ENCODE measurements around the gene RBFOX2.

The RBFOX2 gene

DNA sequence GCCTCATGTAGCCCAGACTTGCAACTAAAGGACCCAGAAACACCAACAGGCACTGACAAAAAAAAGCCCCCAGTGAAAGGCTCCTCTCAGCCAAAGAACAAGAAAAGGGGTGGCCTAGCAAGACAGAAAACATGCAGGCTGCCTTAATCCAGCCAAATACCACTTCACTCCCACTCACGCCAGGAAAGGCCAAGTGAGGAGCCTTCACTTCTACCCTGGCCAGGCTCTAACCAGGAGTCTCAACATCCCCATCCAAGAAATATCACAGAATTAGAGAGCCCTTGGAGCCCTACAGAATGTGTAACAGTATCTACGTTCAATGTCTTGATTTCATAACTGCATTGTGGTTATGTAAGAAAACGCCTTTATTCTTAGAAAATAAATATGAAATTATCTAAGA lies 162.0 kb downstream of the RBFOX2 start:
- Histone ChIP-seq H3K36me3 (ENCODE audit: control insufficient read depth, insufficient read depth, low read length) (no peaks in the 10 kb centered on the region), H3K4me3 (ENCODE audit: low read depth, low read length) (no peak overlapping the region), H3K27me3 (ENCODE audit: control insufficient read depth, insufficient read depth, low read length) (no peaks in the 10 kb centered on the region), H3K9ac (ENCODE audit: low read depth, low read length) (no peak overlapping the region), H3K4me1 (ENCODE audit: control insufficient read depth, insufficient read depth, low read length) (peaks cover 8% of the 10 kb centered on the region), H3K9me3 (ENCODE audit: control insufficient read depth, insufficient read depth, low read length) (no peaks in the 10 kb centered on the region)

- Histone ChIP-seq H3K36me3 (ENCODE audit: control insufficient read depth, insufficient read depth, low read length) (no peaks in the 10 kb centered on the region), H3K9me3 (ENCODE audit: control insufficient read depth, insufficient read depth, low read length) (no peaks in the 10 kb centered on the region), H3K4me1 (ENCODE audit: control insufficient read depth, insufficient read depth, low read length) (peaks cover 12% of the 10 kb centered on the region), H3K27me3 (ENCODE audit: control insufficient read depth, insufficient read depth, low read length) (no peaks in the 10 kb centered on the region), H3K9ac (ENCODE audit: low read depth, low read length) (no peak overlapping the region), H3K4me3 (ENCODE audit: low read depth, low read length) (no peak overlapping the region)
These were observed 164.0 kb downstream of the RBFOX2 start for GRCh38 chr22:35864545-35865165.

- no peak overlapping the region for H3K9ac ChIP-seq (ENCODE audit: low read depth, low read length)
- no peaks in the 10 kb centered on the region for H3K36me3 ChIP-seq (ENCODE audit: control insufficient read depth, insufficient read depth, low read length)
- H3K4me3 ChIP-seq (ENCODE audit: low read depth, low read length): no peak overlapping the region
- no peaks in the 10 kb centered on the region for H3K27me3 ChIP-seq (ENCODE audit: control insufficient read depth, insufficient read depth, low read length)
- H3K9me3 ChIP-seq (ENCODE audit: control insufficient read depth, insufficient read depth, low read length): no peaks in the 10 kb centered on the region
- H3K4me1 ChIP-seq (ENCODE audit: control insufficient read depth, insufficient read depth, low read length): peaks cover 12% of the 10 kb centered on the region
These were observed 165.2 kb downstream of the RBFOX2 start for GRCh38 chr22:35863432-35863831.

DNA sequence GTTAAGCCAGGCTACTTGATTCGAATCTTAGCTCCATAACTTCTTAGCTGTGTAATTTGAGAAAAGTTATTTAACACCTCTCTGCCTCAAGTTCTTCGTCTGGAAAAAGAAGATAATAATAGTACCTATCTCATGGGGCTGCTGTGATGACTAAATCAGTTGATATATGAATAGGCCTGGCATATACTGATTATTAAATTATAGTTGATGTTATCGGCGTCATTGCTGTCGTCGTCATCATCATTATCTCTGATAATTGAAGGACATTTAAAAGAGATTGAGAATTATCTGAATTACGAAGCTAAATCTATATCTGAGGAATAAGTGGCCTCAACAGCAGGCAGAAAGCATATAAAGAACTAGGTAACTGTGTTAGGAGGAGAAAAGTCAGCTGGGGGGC lies 165.9 kb downstream of the RBFOX2 start:
- no peak overlapping the region for H3K9ac ChIP-seq (ENCODE audit: low read depth, low read length)
- H3K36me3 ChIP-seq (ENCODE audit: control insufficient read depth, insufficient read depth, low read length): no peaks in the 10 kb centered on the region
- no peaks in the 10 kb centered on the region for H3K27me3 ChIP-seq (ENCODE audit: control insufficient read depth, insufficient read depth, low read length)
- peaks cover 12% of the 10 kb centered on the region for H3K4me1 ChIP-seq (ENCODE audit: control insufficient read depth, insufficient read depth, low read length)
- no peaks in the 10 kb centered on the region for H3K9me3 ChIP-seq (ENCODE audit: control insufficient read depth, insufficient read depth, low read length)
- H3K4me3 ChIP-seq (ENCODE audit: low read depth, low read length): no peak overlapping the region

GRCh38 chr22:35861451-35861850 lies 167.2 kb downstream of the RBFOX2 start:
- H3K36me3 ChIP-seq (ENCODE audit: control insufficient read depth, insufficient read depth, low read length): no peaks in the 10 kb centered on the region
- no peak overlapping the region for H3K9ac ChIP-seq (ENCODE audit: low read depth, low read length)
- H3K27me3 ChIP-seq (ENCODE audit: control insufficient read depth, insufficient read depth, low read length): no peaks in the 10 kb centered on the region
- peaks cover 12% of the 10 kb centered on the region for H3K4me1 ChIP-seq (ENCODE audit: control insufficient read depth, insufficient read depth, low read length)
- H3K4me3 ChIP-seq (ENCODE audit: low read depth, low read length): no peak overlapping the region
- H3K9me3 ChIP-seq (ENCODE audit: control insufficient read depth, insufficient read depth, low read length): no peaks in the 10 kb centered on the region

DNA sequence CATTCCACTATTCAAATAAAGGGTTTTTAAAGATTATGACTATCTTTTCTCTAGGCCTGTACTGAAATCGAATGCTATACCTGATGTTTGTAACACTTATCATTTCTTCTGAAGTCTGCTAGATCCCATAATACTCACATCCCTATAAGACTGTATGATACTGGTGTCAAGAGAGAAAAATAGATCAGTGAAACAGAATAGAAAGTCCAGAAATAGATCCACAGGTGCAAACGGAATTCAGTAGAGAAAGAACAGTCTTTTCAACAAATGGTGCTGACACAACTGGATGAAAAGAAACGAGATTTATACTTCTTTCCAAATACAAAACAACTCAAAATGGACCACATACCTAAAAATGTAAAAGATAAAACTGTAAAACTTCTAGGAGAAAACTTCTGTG lies 167.8 kb downstream of the RBFOX2 start:
- no peaks in the 10 kb centered on the region for H3K36me3 ChIP-seq (ENCODE audit: control insufficient read depth, insufficient read depth, low read length)
- no peak overlapping the region for H3K4me3 ChIP-seq (ENCODE audit: low read depth, low read length)
- no peak overlapping the region for H3K9ac ChIP-seq (ENCODE audit: low read depth, low read length)
- no peaks in the 10 kb centered on the region for H3K27me3 ChIP-seq (ENCODE audit: control insufficient read depth, insufficient read depth, low read length)
- peaks cover 12% of the 10 kb centered on the region for H3K4me1 ChIP-seq (ENCODE audit: control insufficient read depth, insufficient read depth, low read length)
- no peaks in the 10 kb centered on the region for H3K9me3 ChIP-seq (ENCODE audit: control insufficient read depth, insufficient read depth, low read length)

DNA sequence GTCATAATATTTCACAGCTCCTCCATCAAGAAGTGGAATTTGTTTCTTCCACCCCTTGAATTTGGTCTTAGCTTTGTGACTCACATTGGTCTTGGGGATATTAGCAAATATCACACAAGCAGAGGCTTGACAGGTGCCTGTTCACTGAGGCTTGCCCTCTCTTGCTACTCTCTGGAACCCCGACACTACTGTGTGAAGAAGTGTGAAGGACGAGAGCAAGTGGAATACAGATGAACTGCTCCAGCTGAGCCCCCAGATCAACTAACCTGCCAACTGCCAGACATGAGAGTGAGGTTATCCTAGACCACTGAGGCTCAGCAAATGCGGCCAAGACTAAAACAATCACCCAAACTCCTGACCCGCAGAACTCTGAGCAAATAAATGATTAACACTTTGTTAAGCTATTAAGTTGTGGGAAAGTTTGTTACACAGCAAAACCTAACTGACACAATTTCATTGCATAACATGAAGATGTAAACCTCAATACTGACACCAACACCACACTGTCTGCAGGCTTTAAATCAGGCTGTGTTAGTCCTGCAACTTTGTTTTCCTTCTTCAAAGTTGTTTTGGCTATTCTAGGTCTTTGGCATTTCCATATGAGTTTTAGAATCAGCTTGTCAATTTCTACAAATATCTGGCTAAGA lies 168.4 kb downstream of the RBFOX2 start:
- H3K4me3 ChIP-seq (ENCODE audit: low read depth, low read length): no peak overlapping the region
- no peaks in the 10 kb centered on the region for H3K27me3 ChIP-seq (ENCODE audit: control insufficient read depth, insufficient read depth, low read length)
- H3K9ac ChIP-seq (ENCODE audit: low read depth, low read length): no peak overlapping the region
- H3K4me1 ChIP-seq (ENCODE audit: control insufficient read depth, insufficient read depth, low read length): peaks cover 12% of the 10 kb centered on the region
- no peaks in the 10 kb centered on the region for H3K9me3 ChIP-seq (ENCODE audit: control insufficient read depth, insufficient read depth, low read length)
- H3K36me3 ChIP-seq (ENCODE audit: control insufficient read depth, insufficient read depth, low read length): no peaks in the 10 kb centered on the region

DNA sequence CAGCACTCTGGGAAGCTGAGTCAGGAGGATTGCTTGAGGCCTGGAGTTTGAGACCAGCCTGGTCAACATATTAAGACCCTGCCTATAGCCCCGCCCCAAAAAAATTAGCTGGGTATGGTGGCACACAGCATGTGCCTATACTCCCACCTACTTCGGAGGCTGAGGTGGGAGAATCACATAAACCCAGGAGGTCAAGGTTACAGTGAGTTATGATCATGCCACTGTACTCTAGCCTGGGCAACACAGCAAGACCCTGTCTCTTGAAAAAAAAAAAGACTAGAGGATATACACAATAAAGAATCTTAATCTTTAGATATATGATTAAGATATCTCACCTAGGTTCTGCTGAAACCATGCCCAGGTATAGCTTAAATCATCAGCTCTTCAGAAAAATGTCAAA lies 174.3 kb downstream of the RBFOX2 start:
- H3K4me1 ChIP-seq (ENCODE audit: control insufficient read depth, insufficient read depth, low read length): no peaks in the 10 kb centered on the region
- no peaks in the 10 kb centered on the region for H3K9me3 ChIP-seq (ENCODE audit: control insufficient read depth, insufficient read depth, low read length)
- H3K36me3 ChIP-seq (ENCODE audit: control insufficient read depth, insufficient read depth, low read length): no peaks in the 10 kb centered on the region
- no peak overlapping the region for H3K4me3 ChIP-seq (ENCODE audit: low read depth, low read length)
- no peak overlapping the region for H3K9ac ChIP-seq (ENCODE audit: low read depth, low read length)
- no peaks in the 10 kb centered on the region for H3K27me3 ChIP-seq (ENCODE audit: control insufficient read depth, insufficient read depth, low read length)

- Histone ChIP-seq H3K36me3 (ENCODE audit: control insufficient read depth, insufficient read depth, low read length) (no peaks in the 10 kb centered on the region), H3K9me3 (ENCODE audit: control insufficient read depth, insufficient read depth, low read length) (no peaks in the 10 kb centered on the region), H3K4me3 (ENCODE audit: low read depth, low read length) (no peak overlapping the region), H3K4me1 (ENCODE audit: control insufficient read depth, insufficient read depth, low read length) (no peaks in the 10 kb centered on the region), H3K27me3 (ENCODE audit: control insufficient read depth, insufficient read depth, low read length) (no peaks in the 10 kb centered on the region), H3K9ac (ENCODE audit: low read depth, low read length) (no peak overlapping the region)
These were observed 176.5 kb downstream of the RBFOX2 start for GRCh38 chr22:35852076-35852475.

GRCh38 chr22:35850831-35851230 lies 177.8 kb downstream of the RBFOX2 start:
- H3K27me3 ChIP-seq (ENCODE audit: control insufficient read depth, insufficient read depth, low read length): no peaks in the 10 kb centered on the region
- H3K4me3 ChIP-seq (ENCODE audit: low read depth, low read length): no peak overlapping the region
- H3K9ac ChIP-seq (ENCODE audit: low read depth, low read length): no peak overlapping the region
- H3K9me3 ChIP-seq (ENCODE audit: control insufficient read depth, insufficient read depth, low read length): no peaks in the 10 kb centered on the region
- no peaks in the 10 kb centered on the region for H3K36me3 ChIP-seq (ENCODE audit: control insufficient read depth, insufficient read depth, low read length)
- no peaks in the 10 kb centered on the region for H3K4me1 ChIP-seq (ENCODE audit: control insufficient read depth, insufficient read depth, low read length)

- no peaks in the 10 kb centered on the region for H3K9me3 ChIP-seq (ENCODE audit: control insufficient read depth, insufficient read depth, low read length)
- H3K4me1 ChIP-seq (ENCODE audit: control insufficient read depth, insufficient read depth, low read length): peaks cover 10% of the 10 kb centered on the region
- no peaks in the 10 kb centered on the region for H3K36me3 ChIP-seq (ENCODE audit: control insufficient read depth, insufficient read depth, low read length)
- no peak overlapping the region for H3K9ac ChIP-seq (ENCODE audit: low read depth, low read length)
- no peaks in the 10 kb centered on the region for H3K27me3 ChIP-seq (ENCODE audit: control insufficient read depth, insufficient read depth, low read length)
- no peak overlapping the region for H3K4me3 ChIP-seq (ENCODE audit: low read depth, low read length)
These were observed 181.8 kb downstream of the RBFOX2 start for GRCh38 chr22:35846804-35847203.

DNA sequence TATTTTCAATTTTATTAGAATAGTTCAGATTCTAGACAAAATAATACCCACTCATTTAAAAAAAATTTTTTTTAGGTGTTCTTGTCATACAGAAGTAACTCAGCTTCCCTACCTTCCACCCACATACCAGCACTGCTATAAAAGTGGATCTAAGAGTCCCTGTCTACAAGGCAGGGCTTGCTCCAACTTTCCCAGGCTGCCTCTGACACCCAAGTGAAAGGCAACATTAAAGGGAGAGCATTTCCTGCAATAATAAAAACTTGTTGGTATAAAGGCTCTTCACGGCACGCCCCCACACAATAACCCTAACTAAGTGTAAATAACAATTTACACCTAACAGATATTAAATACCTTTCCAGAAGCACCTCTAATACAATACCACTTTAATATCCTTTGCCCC lies 183.7 kb downstream of the RBFOX2 start:
- no peak overlapping the region for H3K9ac ChIP-seq (ENCODE audit: low read depth, low read length)
- H3K9me3 ChIP-seq (ENCODE audit: control insufficient read depth, insufficient read depth, low read length): no peaks in the 10 kb centered on the region
- H3K4me3 ChIP-seq (ENCODE audit: low read depth, low read length): no peak overlapping the region
- H3K4me1 ChIP-seq (ENCODE audit: control insufficient read depth, insufficient read depth, low read length): peaks cover 10% of the 10 kb centered on the region
- H3K36me3 ChIP-seq (ENCODE audit: control insufficient read depth, insufficient read depth, low read length): no peaks in the 10 kb centered on the region
- H3K27me3 ChIP-seq (ENCODE audit: control insufficient read depth, insufficient read depth, low read length): no peaks in the 10 kb centered on the region
